Endodermal cell (in vitro differentiated cells): ENCODE measurements around the gene EYS. TPM values are rescaled to one million over a fixed set of nuclear protein-coding genes. Genes with fewer than 3 reads are reported as not detected.

Source experiments
- DNase-seq: peaks from one replicate; pipeline ENCODE4 v3.0.0-alpha.2; 2017
- H3K27ac ChIP-seq: 2 replicates; pipeline ENCODE4 v1.5.1; 2013; ENCODE audit warnings: mild to moderate bottlenecking, low read depth, low read length, moderate library complexity
- H3K27me3 ChIP-seq: 2 replicates; pipeline ENCODE4 v1.6.1; 2013; ENCODE audit warnings: mild to moderate bottlenecking, low read length, moderate library complexity; ENCODE audit not compliant: insufficient read depth, control insufficient read depth, poor library complexity, severe bottlenecking
- H3K36me3 ChIP-seq: 2 replicates; pipeline ENCODE4 v1.7.0; 2013; ENCODE audit warnings: mild to moderate bottlenecking, low read length, moderate library complexity; ENCODE audit not compliant: control insufficient read depth, insufficient read depth
- H3K4me1 ChIP-seq: one replicate; pipeline ENCODE4 v1.7.0; 2013; ENCODE audit warnings: low read length; ENCODE audit not compliant: control insufficient read depth, insufficient read depth
- H3K4me3 ChIP-seq: 2 replicates; pipeline ENCODE4 v1.5.1; 2013; ENCODE audit warnings: mild to moderate bottlenecking, low read length, moderate library complexity
- H3K9ac ChIP-seq: 2 replicates; pipeline ENCODE4 v1.6.1; 2013; ENCODE audit warnings: mild to moderate bottlenecking, low read length, moderate library complexity; ENCODE audit not compliant: poor library complexity, severe bottlenecking; ENCODE audit errors: extremely low read depth
- H3K9me3 ChIP-seq: 2 replicates; pipeline ENCODE4 v1.6.1; 2013; ENCODE audit warnings: mild to moderate bottlenecking, low read length, moderate library complexity; ENCODE audit not compliant: control insufficient read depth
- H3K27ac Mint-ChIP-seq: 2 replicates; pipeline ENCODE4 v1.8.0; 2020; ENCODE audit warnings: mixed read lengths
- H3K27me3 Mint-ChIP-seq: 2 replicates; pipeline ENCODE4 v1.8.0; 2021; ENCODE audit warnings: mild to moderate bottlenecking, mixed read lengths; ENCODE audit not compliant: insufficient read depth
- H3K36me3 Mint-ChIP-seq: 2 replicates; pipeline ENCODE4 v1.8.0; 2020; ENCODE audit warnings: low read depth, mixed read lengths
- H3K4me1 Mint-ChIP-seq: 2 replicates; pipeline ENCODE4 v1.8.0; 2020; ENCODE audit warnings: mixed read lengths
- H3K4me3 Mint-ChIP-seq: 2 replicates; pipeline ENCODE4 v1.8.0; 2020; ENCODE audit warnings: mild to moderate bottlenecking, moderate library complexity, mixed read lengths
- H3K9me3 Mint-ChIP-seq: 2 replicates; pipeline ENCODE4 v1.8.0; 2020; ENCODE audit warnings: mild to moderate bottlenecking, mixed read lengths
- WGBS, 2 experiments: methylation state at CpG; one replicate each; pipeline versions ENCODE4 v1.1.5 to v1.1.7; 2013; ENCODE audit warnings: missing lambda C conversion rate in 2 of 2, mixed read lengths in 1 of 2; ENCODE audit not compliant: insufficient coverage in 1 of 2, insufficient read length in 1 of 2; 5-methylcytosine and 5-hydroxymethylcytosine counted together
- total RNA-seq, 2 donors: library from RNA; stranded (reverse); fragmentation: NEBNext Ultra II Directional in 1 of 2; extraction: Animal tissue kit (Norgen Biotek cat#: 25700) in 1 of 2; gene quantifications; 2 replicates in 1 of 2; 3 replicates in 1 of 2; pipeline ENCODE4 v1.2.1, GENCODE V29; 2021
- TF ChIP-seq, protein P1 (sequence below): fragments of 200-600 bp; sonication (generic); conservative IDR thresholded peaks from 2 replicates; pipeline ENCODE4 v1.5.0; 2021; ENCODE audit warnings: antibody characterized with exemption, mild to moderate bottlenecking

The EYS gene
- total RNA-seq, 2 donors from 2014 or later: 0.31 to 0.70 TPM

DNA sequence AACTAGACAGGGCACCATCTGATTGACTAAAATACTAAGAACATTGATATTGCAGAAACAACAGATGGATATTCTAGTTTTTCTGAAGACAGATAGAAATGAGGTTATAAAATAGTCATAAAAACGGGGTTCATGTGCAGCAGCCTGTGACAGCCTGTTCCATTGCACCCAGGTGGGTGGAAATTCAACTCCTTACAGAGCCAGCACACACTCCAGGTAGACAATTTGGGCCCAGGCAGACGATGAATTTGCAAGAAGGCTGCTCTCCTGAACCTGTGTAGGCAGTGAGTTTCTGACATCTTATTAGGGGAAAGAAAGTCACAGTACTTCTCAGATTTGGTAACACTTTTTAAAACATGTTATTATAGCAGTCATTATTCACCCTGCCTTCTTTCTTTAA lies 1657.3 kb downstream of the EYS start:
- H3K4me1 ChIP-seq: no peaks in the 10 kb centered on the region
- no peaks in the 10 kb centered on the region for H3K36me3 Mint-ChIP-seq
- H3K9ac ChIP-seq: no peak overlapping the region
- no peak overlapping the region for H3K4me3 Mint-ChIP-seq
- H3K9me3 Mint-ChIP-seq: no peaks in the 10 kb centered on the region
- H3K27me3 ChIP-seq: no peaks in the 10 kb centered on the region
- no peak overlapping the region for H3K27ac Mint-ChIP-seq
- TF ChIP-seq, protein P1, sequence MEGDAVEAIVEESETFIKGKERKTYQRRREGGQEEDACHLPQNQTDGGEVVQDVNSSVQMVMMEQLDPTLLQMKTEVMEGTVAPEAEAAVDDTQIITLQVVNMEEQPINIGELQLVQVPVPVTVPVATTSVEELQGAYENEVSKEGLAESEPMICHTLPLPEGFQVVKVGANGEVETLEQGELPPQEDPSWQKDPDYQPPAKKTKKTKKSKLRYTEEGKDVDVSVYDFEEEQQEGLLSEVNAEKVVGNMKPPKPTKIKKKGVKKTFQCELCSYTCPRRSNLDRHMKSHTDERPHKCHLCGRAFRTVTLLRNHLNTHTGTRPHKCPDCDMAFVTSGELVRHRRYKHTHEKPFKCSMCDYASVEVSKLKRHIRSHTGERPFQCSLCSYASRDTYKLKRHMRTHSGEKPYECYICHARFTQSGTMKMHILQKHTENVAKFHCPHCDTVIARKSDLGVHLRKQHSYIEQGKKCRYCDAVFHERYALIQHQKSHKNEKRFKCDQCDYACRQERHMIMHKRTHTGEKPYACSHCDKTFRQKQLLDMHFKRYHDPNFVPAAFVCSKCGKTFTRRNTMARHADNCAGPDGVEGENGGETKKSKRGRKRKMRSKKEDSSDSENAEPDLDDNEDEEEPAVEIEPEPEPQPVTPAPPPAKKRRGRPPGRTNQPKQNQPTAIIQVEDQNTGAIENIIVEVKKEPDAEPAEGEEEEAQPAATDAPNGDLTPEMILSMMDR: no peak
- H3K4me3 ChIP-seq: no peak overlapping the region
- peaks cover 6% of the 10 kb centered on the region for H3K4me1 Mint-ChIP-seq
- H3K27me3 Mint-ChIP-seq: no peaks in the 10 kb centered on the region
- no peaks in the 10 kb centered on the region for H3K9me3 ChIP-seq
- H3K36me3 ChIP-seq: no peaks in the 10 kb centered on the region
- H3K27ac ChIP-seq: no peak overlapping the region
- 80 to 88% methylated on average over 2 of the region's 2 CpGs for WGBS, 2 experiments
- DNase-seq: no peak

DNA sequence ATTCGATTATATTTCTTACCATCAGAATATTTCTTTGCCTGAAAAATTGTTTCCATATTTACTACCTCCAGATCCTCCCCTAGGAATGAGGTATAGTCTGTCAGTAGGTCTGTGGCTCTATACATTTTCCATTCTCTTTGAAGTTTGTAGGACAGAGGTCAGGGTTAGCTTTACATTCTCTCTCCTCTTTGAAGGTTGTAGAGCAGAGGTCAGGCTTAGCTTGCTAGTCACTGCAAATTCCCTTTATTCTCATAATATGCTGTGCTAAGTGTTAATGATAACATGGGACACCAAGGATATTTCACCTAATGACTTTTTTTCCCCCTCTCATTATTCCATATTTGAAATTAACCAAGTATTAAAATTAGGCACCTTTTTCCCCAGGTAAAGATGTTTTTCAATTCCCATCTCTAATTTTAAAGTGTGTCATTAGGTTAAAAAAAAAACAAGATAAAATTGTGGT lies 1660.2 kb downstream of the EYS start:
- Mint-ChIP-seq H3K27ac (no peak overlapping the region), H3K4me3 (no peak overlapping the region), H3K4me1 (peaks cover 6% of the 10 kb centered on the region), H3K36me3 (no peaks in the 10 kb centered on the region), H3K27me3 (no peaks in the 10 kb centered on the region), H3K9me3 (no peaks in the 10 kb centered on the region)
- Histone ChIP-seq H3K27me3 (no peaks in the 10 kb centered on the region), H3K27ac (no peak overlapping the region), H3K4me1 (no peaks in the 10 kb centered on the region), H3K36me3 (no peaks in the 10 kb centered on the region), H3K9me3 (no peaks in the 10 kb centered on the region), H3K4me3 (no peak overlapping the region), H3K9ac (no peak overlapping the region)
- DNase-seq: no peak
- TF ChIP-seq, protein P1: no peak
- 80 to 90% methylated on average over 1 of the region's 1 CpG for WGBS, 2 experiments

DNA sequence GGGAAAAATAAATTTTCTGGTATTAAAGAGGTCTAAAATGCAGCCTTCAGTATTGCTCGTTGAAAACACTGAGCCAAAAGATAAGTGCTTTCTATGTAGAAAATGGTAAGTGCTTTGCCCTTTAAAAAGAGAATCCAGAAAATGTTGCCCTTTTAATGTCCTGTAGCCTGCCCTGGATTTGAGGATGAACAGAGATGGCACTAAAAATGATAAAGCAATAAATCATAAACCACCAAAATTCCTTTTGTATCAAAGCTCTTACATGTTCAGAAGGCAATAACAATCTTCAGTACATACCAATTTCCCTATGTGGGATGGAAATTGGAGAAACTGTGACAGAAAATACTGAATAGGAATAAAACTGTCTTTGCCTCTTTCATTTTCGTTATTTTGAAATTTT lies 1665.7 kb downstream of the EYS start:
- H3K27me3 ChIP-seq: no peaks in the 10 kb centered on the region
- H3K27ac ChIP-seq: no peak overlapping the region
- H3K36me3 ChIP-seq: no peaks in the 10 kb centered on the region
- DNase-seq: no peak
- Mint-ChIP-seq H3K36me3 (no peaks in the 10 kb centered on the region), H3K9me3 (no peaks in the 10 kb centered on the region), H3K27me3 (no peaks in the 10 kb centered on the region), H3K4me3 (no peak overlapping the region), H3K4me1 (no peaks in the 10 kb centered on the region), H3K27ac (no peak overlapping the region)
- H3K9me3 ChIP-seq: no peaks in the 10 kb centered on the region
- TF ChIP-seq, protein P1: no peak
- no peaks in the 10 kb centered on the region for H3K4me1 ChIP-seq
- 86 to 88% methylated on average over 1 to 2 of the region's 2 CpGs for WGBS, 2 experiments
- no peak overlapping the region for H3K9ac ChIP-seq
- no peak overlapping the region for H3K4me3 ChIP-seq
